Hepatocyte (in vitro differentiated cells): ENCODE measurements around the gene SRGAP2.
"Not testable (repeated sequence)": the region's sequence is repeated elsewhere in the genome, so short reads cannot be mapped to it uniquely, and the experiment has no call there.

Source experiments
- EZH2 ChIP-seq: fragments of 200-600 bp; sonication (generic); IDR thresholded peaks from 2 replicates; pipeline ENCODE4 v1.6.1; 2016; ENCODE audit warnings: antibody characterized with exemption, mild to moderate bottlenecking, borderline replicate concordance
- TF ChIP-seq, protein P1 (sequence below): fragments of 200-600 bp; sonication (generic); IDR thresholded peaks from 2 replicates; pipeline ENCODE4 v1.5.1; 2016; ENCODE audit warnings: antibody characterized with exemption, mild to moderate bottlenecking; ENCODE audit not compliant: poor library complexity

DNA sequence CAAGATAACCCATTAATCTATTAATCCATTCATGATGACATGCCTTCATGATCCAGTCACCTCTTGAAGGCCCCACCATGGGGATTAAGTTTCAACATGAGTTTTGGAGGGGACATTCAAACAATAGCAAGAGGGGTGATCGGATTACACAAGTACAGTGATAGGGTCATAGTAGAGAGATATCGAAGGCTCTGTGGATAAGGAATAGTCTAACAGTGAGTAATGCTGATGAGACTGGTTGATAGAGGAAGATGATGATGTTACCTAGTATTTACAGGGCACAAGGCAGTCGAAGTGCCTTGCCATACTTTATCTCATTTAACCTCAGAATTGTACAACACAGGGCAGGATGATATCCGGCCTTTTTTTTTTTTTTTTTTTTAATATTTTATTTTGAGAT is 18.2 kb downstream of the SRGAP2 start:
- TF ChIP-seq EZH2 = not testable (repeated sequence)
- TF ChIP-seq, protein P1, sequence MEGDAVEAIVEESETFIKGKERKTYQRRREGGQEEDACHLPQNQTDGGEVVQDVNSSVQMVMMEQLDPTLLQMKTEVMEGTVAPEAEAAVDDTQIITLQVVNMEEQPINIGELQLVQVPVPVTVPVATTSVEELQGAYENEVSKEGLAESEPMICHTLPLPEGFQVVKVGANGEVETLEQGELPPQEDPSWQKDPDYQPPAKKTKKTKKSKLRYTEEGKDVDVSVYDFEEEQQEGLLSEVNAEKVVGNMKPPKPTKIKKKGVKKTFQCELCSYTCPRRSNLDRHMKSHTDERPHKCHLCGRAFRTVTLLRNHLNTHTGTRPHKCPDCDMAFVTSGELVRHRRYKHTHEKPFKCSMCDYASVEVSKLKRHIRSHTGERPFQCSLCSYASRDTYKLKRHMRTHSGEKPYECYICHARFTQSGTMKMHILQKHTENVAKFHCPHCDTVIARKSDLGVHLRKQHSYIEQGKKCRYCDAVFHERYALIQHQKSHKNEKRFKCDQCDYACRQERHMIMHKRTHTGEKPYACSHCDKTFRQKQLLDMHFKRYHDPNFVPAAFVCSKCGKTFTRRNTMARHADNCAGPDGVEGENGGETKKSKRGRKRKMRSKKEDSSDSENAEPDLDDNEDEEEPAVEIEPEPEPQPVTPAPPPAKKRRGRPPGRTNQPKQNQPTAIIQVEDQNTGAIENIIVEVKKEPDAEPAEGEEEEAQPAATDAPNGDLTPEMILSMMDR = not testable (repeated sequence)
